Esophagus squamous epithelium (tissue), 5 donors: ENCODE measurements around the gene OTOG. TPM values are rescaled to one million over a fixed set of nuclear protein-coding genes. Genes with fewer than 3 reads are reported as not detected.

ENCODE experiments used
- DNase-seq: peaks from one replicate; lab custom pipeline; 2025; lab: John Stamatoyannopoulos, UW
- H3K27ac ChIP-seq, 4 donors: fragments of 200-600 bp; sonication (generic); one replicate each; pipeline ENCODE4 v1.5.1; 2016 to 2019; ENCODE audit warnings: mild to moderate bottlenecking in 1 of 4
- H3K27me3 ChIP-seq, 4 donors: fragments of 200-600 bp; sonication (generic); 1 replicate in 3 of 4; 2 replicates in 1 of 4; pipeline versions ENCODE4 v1.5.1 to v1.6.0; 2017 to 2021; ENCODE audit warnings: antibody characterized with exemption in 1 of 4
- H3K36me3 ChIP-seq, 3 donors: fragments of 200-600 bp; sonication (generic); one replicate each; pipeline ENCODE4 v1.5.1; 2016 to 2019
- H3K4me1 ChIP-seq, 3 donors: fragments of 200-600 bp; sonication (generic); one replicate each; pipeline ENCODE4 v1.5.1; 2017 to 2019
- H3K4me3 ChIP-seq, 4 donors: fragments of 200-600 bp; sonication (generic); 1 replicate in 3 of 4; 2 replicates in 1 of 4; pipeline ENCODE4 v1.5.1; 2016 to 2019; ENCODE audit warnings: mild to moderate bottlenecking in 2 of 4, moderate library complexity in 1 of 4
- H3K9me3 ChIP-seq, 3 donors: fragments of 200-600 bp; sonication (generic); one replicate each; pipeline ENCODE4 v1.5.1; 2016 to 2019
- CTCF ChIP-seq, 6 experiments: fragments of 450-650 bp in 4 of 6; fragments of 200-600 bp in 2 of 6; sonication (generic) in 2 of 6; IDR thresholded peaks; one replicate each; pipeline ENCODE4 v1.5.1; 2016 to 2019; ENCODE audit warnings: antibody characterized with exemption in 6 of 6, mild to moderate bottlenecking in 4 of 6, moderate library complexity in 4 of 6
- POLR2A ChIP-seq, 4 donors: fragments of 450-650 bp; IDR thresholded peaks; one replicate each; pipeline ENCODE4 v1.6.1; 2017; ENCODE audit warnings: antibody characterized with exemption in 4 of 4, mild to moderate bottlenecking in 4 of 4, moderate library complexity in 3 of 4
- WGBS, 2 donors: methylation state at CpG; one replicate each; pipeline ENCODE4 v1.1.5; 2018; 5-methylcytosine and 5-hydroxymethylcytosine counted together
- intact Hi-C: fragments of 100-400 bp; cut with DNase I; formaldehyde crosslinking; loops from one replicate; pipeline ENCODE4 v1.15.0; 2022
- total RNA-seq, 4 donors: library from RNA; depleted of rRNA; stranded (reverse); fragments of >200 nt; gene quantifications; one replicate each; pipeline ENCODE4 v1.1.0, GENCODE V29; 2016
- donor health status: DM: yes; HTN: yes; CAD: no.

The OTOG gene
- total RNA-seq = not detected

GRCh38 chr11:17547051-17547577 lies at the start of gene OTOG:
Gene OTOG, plus strand, starts transcription at chr11:17547259. Its CDS starts 114 bp downstream, at chr11:17547373.
- H3K4me1 ChIP-seq = peaks cover 0 to 9% (median 0%) of the 10 kb centered on the region in 3 donors
- intact Hi-C loops = no loop called here
- no peak for TF ChIP-seq POLR2A (IDR thresholded peaks at IDR 0.05)
- no peak for TF ChIP-seq CTCF (IDR thresholded peaks at IDR 0.05)
- no peaks in the 10 kb centered on the region for H3K36me3 ChIP-seq
- WGBS, 2 donors = 3 to 20% methylated on average over 9 to 10 of the region's 20 CpGs
- H3K4me3 ChIP-seq = no peak within 1 kb of the TSS
- H3K9me3 ChIP-seq = no peaks in the 10 kb centered on the region
- H3K27ac ChIP-seq = no peak within 1 kb of the TSS
- no peak for DNase-seq
- peaks cover 0 to 82% (median 2%) of the 10 kb centered on the region in 4 donors for H3K27me3 ChIP-seq

- intact Hi-C loops = no loop called here
Measured at GRCh38 chr11:17498058-17498457, 49.0 kb upstream of the OTOG start.

GRCh38 chr11:17498475-17498874 lies 48.6 kb upstream of the OTOG start:
- Histone ChIP-seq H3K4me3 (no peak overlapping the region), H3K4me1 (no peaks in the 10 kb centered on the region), H3K27me3 (peaks cover 0 to 17% (median 0%) of the 10 kb centered on the region in 4 donors), H3K36me3 (no peaks in the 10 kb centered on the region), H3K9me3 (no peaks in the 10 kb centered on the region), H3K27ac (no peak overlapping the region)
- TF ChIP-seq POLR2A (IDR thresholded peaks at IDR 0.05) = no peak
- peak in 2 of 6 experiments; percentile 11 to 39 for TF ChIP-seq CTCF (IDR thresholded peaks at IDR 0.05)
- intact Hi-C loops = no loop called here
- DNase-seq = no peak
- 62 to 81% methylated on average over 5 of the region's 5 CpGs for WGBS, 2 donors

More at GRCh38 chr11:17498058-17498457, 49.0 kb upstream of the OTOG start:
- Histone ChIP-seq H3K27ac (no peak overlapping the region), H3K36me3 (no peaks in the 10 kb centered on the region), H3K27me3 (peaks cover 0 to 20% (median 0%) of the 10 kb centered on the region in 4 donors), H3K4me3 (no peak overlapping the region), H3K4me1 (no peaks in the 10 kb centered on the region), H3K9me3 (no peaks in the 10 kb centered on the region)
- no peak for DNase-seq
- TF ChIP-seq CTCF (IDR thresholded peaks at IDR 0.05) = no peak
- no peak for TF ChIP-seq POLR2A (IDR thresholded peaks at IDR 0.05)
- 67 to 100% methylated on average over 1 of the region's 4 CpGs for WGBS, 2 donors

GRCh38 chr11:17500673-17501072 lies 46.4 kb upstream of the OTOG start:
- Histone ChIP-seq H3K27me3 (peaks cover 0 to 4% (median 0%) of the 10 kb centered on the region in 4 donors), H3K4me3 (no peak overlapping the region), H3K9me3 (no peaks in the 10 kb centered on the region), H3K36me3 (no peaks in the 10 kb centered on the region), H3K27ac (no peak overlapping the region), H3K4me1 (no peaks in the 10 kb centered on the region)
- TF ChIP-seq CTCF (IDR thresholded peaks at IDR 0.05) = no peak
- 78 to 89% methylated on average over 3 to 10 of the region's 12 CpGs for WGBS, 2 donors
- intact Hi-C loops = loop anchor here (5.0 to 10.0 kb wide), 2 partner anchors 113 to 276 kb away; partner anchors contain the start of gene KCNJ11
- DNase-seq = no peak

- intact Hi-C loops = loop anchor here (5.0 to 10.0 kb wide), 2 partner anchors 115 to 278 kb away; partner anchors contain the start of gene KCNJ11
- TF ChIP-seq POLR2A (IDR thresholded peaks at IDR 0.05) (no peak), CTCF (IDR thresholded peaks at IDR 0.05) (no peak)
- WGBS, 2 donors = 88 to 95% methylated on average over 3 to 4 of the region's 4 CpGs
Measured at GRCh38 chr11:17502630-17503029, 44.4 kb upstream of the OTOG start.

More at GRCh38 chr11:17502630-17503029, 44.4 kb upstream of the OTOG start:
- no peak for DNase-seq
- Histone ChIP-seq H3K4me1 (no peaks in the 10 kb centered on the region), H3K36me3 (no peaks in the 10 kb centered on the region), H3K4me3 (no peak overlapping the region), H3K27me3 (peaks cover 0 to 4% (median 0%) of the 10 kb centered on the region in 4 donors), H3K9me3 (no peaks in the 10 kb centered on the region), H3K27ac (no peak overlapping the region)
